ENCODE results near the gene HYAL1. TPM values are rescaled to one million over a fixed set of nuclear protein-coding genes. Genes with fewer than 3 reads are reported as not detected.
"Not testable (repeated sequence)": the region's sequence is repeated elsewhere in the genome, so short reads cannot be mapped to it uniquely, and the experiment has no call there.

HYAL1 gene
- total and polyA plus RNA-seq, 9 donors: 0.86 to 2.5 (median 1.7) TPM

GRCh38 chr3:50318615-50319014, 15.2 kb upstream of the HYAL1 start:
- H3K27me3 ChIP-seq (ENCODE audit: control insufficient read depth, insufficient read depth, low read length): no peaks in the 10 kb centered on the region
- peaks cover 55% of the 10 kb centered on the region for H3K4me1 ChIP-seq (ENCODE audit: control insufficient read depth, insufficient read depth, low read length)
- DNase-seq: no peak
- no peaks in the 10 kb centered on the region for H3K9me3 ChIP-seq (replicated peaks; ENCODE audit: control insufficient read depth, low read depth, low read length)
- no peak overlapping the region for H3K27ac ChIP-seq (ENCODE audit: low read length)
- no peak overlapping the region for H3K4me3 ChIP-seq (ENCODE audit: low read length)
- WGBS (ENCODE audit: insufficient coverage): 76% methylated on average over 10 of the region's 10 CpGs
- peaks cover 52% of the 10 kb centered on the region for H3K36me3 ChIP-seq (ENCODE audit: control insufficient read depth, insufficient read depth, low read length)

GRCh38 chr3:50318163-50318562, 14.8 kb upstream of the HYAL1 start:
- Histone ChIP-seq H3K27ac (ENCODE audit: low read length) (no peak overlapping the region), H3K4me1 (ENCODE audit: control insufficient read depth, insufficient read depth, low read length) (peaks cover 51% of the 10 kb centered on the region), H3K9me3 (replicated peaks; ENCODE audit: control insufficient read depth, low read depth, low read length) (no peaks in the 10 kb centered on the region), H3K36me3 (ENCODE audit: control insufficient read depth, insufficient read depth, low read length) (peaks cover 52% of the 10 kb centered on the region), H3K27me3 (ENCODE audit: control insufficient read depth, insufficient read depth, low read length) (no peaks in the 10 kb centered on the region), H3K4me3 (ENCODE audit: low read length) (no peak overlapping the region)
- 90% methylated on average over 9 of the region's 11 CpGs for WGBS (ENCODE audit: insufficient coverage)
- DNase-seq: no peak

DNA sequence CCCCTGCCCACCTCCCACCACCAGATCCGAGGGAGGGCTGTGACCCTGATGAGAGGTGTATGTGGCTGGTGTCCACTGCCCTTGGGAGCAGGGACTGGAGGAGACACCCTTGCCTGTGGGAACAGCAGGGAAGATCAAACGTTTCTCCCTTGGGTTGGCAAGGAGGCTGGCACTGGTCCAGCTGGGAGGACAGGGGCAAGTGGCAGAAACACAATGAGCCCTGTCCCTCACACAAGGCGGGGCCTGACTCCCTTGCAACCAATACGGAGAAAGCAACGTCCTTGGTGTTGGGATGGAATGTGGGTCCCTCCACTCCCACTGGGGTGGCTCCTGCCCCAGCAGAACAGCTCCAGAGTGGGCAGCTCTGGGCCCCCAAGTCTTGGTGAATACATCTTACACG, 13.9 kb upstream of the HYAL1 start:
- no peak for DNase-seq
- Histone ChIP-seq H3K27ac (ENCODE audit: low read length) (no peak overlapping the region), H3K9me3 (replicated peaks; ENCODE audit: control insufficient read depth, low read depth, low read length) (no peaks in the 10 kb centered on the region), H3K4me1 (ENCODE audit: control insufficient read depth, insufficient read depth, low read length) (peaks cover 43% of the 10 kb centered on the region), H3K36me3 (ENCODE audit: control insufficient read depth, insufficient read depth, low read length) (peaks cover 52% of the 10 kb centered on the region), H3K27me3 (ENCODE audit: control insufficient read depth, insufficient read depth, low read length) (no peaks in the 10 kb centered on the region), H3K4me3 (ENCODE audit: low read length) (no peak overlapping the region)
- WGBS (ENCODE audit: insufficient coverage): 53% methylated on average over 2 of the region's 6 CpGs

GRCh38 chr3:50316657-50317242, 13.4 kb upstream of the HYAL1 start:
- H3K4me3 ChIP-seq (ENCODE audit: low read length): no peak overlapping the region
- 63% methylated on average over 7 of the region's 9 CpGs for WGBS (ENCODE audit: insufficient coverage)
- H3K4me1 ChIP-seq (ENCODE audit: control insufficient read depth, insufficient read depth, low read length): peaks cover 37% of the 10 kb centered on the region
- no peaks in the 10 kb centered on the region for H3K27me3 ChIP-seq (ENCODE audit: control insufficient read depth, insufficient read depth, low read length)
- H3K9me3 ChIP-seq (replicated peaks; ENCODE audit: control insufficient read depth, low read depth, low read length): no peaks in the 10 kb centered on the region
- DNase-seq: no peak
- H3K27ac ChIP-seq (ENCODE audit: low read length): no peak overlapping the region
- peaks cover 52% of the 10 kb centered on the region for H3K36me3 ChIP-seq (ENCODE audit: control insufficient read depth, insufficient read depth, low read length)

DNA sequence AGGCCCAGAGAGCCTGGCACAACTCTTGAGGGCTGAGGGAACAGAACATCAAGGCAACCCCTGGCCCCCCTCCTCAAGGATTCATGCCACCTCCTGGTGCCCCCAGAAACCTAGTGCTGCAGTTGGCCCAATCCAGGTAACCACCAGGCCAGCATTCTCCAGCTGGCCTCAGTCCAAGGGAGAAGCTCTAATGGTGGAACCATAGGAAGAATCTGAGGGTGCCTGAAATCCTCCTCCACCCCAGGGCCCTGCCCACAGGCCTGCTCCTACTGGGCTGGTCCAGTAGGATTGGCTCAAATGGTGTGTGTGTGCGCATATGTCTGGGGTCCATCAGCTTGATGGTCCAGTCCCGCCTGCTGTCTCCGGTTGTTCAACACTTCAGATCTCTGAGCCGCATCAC, 11.4 kb upstream of the HYAL1 start:
- H3K27me3 ChIP-seq (ENCODE audit: control insufficient read depth, insufficient read depth, low read length): no peaks in the 10 kb centered on the region
- H3K4me1 ChIP-seq (ENCODE audit: control insufficient read depth, insufficient read depth, low read length): peaks cover 26% of the 10 kb centered on the region
- H3K36me3 ChIP-seq (ENCODE audit: control insufficient read depth, insufficient read depth, low read length): peaks cover 50% of the 10 kb centered on the region
- H3K4me3 ChIP-seq (ENCODE audit: low read length): no peak overlapping the region
- 100% methylated on average over 2 of the region's 4 CpGs for WGBS (ENCODE audit: insufficient coverage)
- no peaks in the 10 kb centered on the region for H3K9me3 ChIP-seq (replicated peaks; ENCODE audit: control insufficient read depth, low read depth, low read length)
- no peak overlapping the region for H3K27ac ChIP-seq (ENCODE audit: low read length)
- DNase-seq: no peak

DNA sequence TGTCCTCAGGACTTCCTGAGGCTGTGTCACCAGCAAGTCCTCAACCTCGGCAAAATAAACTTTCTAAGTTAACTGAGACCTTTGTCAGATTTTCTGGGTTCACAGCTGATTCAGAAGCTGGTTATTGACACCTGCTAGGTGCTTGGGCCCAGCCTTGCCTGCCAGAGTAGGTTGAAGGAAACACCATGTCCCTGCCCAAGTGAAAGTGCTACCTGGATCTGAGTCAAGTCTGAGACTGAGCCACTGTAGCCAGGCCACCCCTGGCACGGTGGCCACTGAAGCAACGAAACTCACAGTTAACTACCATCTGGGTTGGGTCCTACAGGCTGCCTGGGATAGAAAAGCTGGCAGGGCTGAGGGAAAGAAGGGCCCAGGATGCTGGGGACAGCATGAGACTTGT, 11.0 kb upstream of the HYAL1 start:
- H3K9me3 ChIP-seq (replicated peaks; ENCODE audit: control insufficient read depth, low read depth, low read length): no peaks in the 10 kb centered on the region

GRCh38 chr3:50312041-50312440, 8.7 kb upstream of the HYAL1 start:
- H3K4me3 ChIP-seq (ENCODE audit: low read length); H3K27ac ChIP-seq (ENCODE audit: low read length); DNase-seq: not testable (repeated sequence)

More for the DNA sequence above, 11.0 kb upstream of the HYAL1 start:
- H3K27ac ChIP-seq (ENCODE audit: low read length): no peak overlapping the region
- peaks cover 48% of the 10 kb centered on the region for H3K36me3 ChIP-seq (ENCODE audit: control insufficient read depth, insufficient read depth, low read length)
- WGBS (ENCODE audit: insufficient coverage): 83% methylated on average over 3 of the region's 3 CpGs
- no peak overlapping the region for H3K4me3 ChIP-seq (ENCODE audit: low read length)
- no peak for DNase-seq
- peaks cover 22% of the 10 kb centered on the region for H3K4me1 ChIP-seq (ENCODE audit: control insufficient read depth, insufficient read depth, low read length)
- no peaks in the 10 kb centered on the region for H3K27me3 ChIP-seq (ENCODE audit: control insufficient read depth, insufficient read depth, low read length)

GRCh38 chr3:50304601-50305000, 1.2 kb upstream of the HYAL1 start:
- H3K4me1 ChIP-seq (ENCODE audit: control insufficient read depth, insufficient read depth, low read length): peaks cover 33% of the 10 kb centered on the region
- peaks cover 3% of the 10 kb centered on the region for H3K36me3 ChIP-seq (ENCODE audit: control insufficient read depth, insufficient read depth, low read length)
- peaks cover 5% of the 10 kb centered on the region for H3K9me3 ChIP-seq (replicated peaks; ENCODE audit: control insufficient read depth, low read depth, low read length)
- no peaks in the 10 kb centered on the region for H3K27me3 ChIP-seq (ENCODE audit: control insufficient read depth, insufficient read depth, low read length)
- no peak overlapping the region for H3K27ac ChIP-seq (ENCODE audit: low read length)
- DNase-seq: peak; percentile 7
- H3K4me3 ChIP-seq (ENCODE audit: low read length): no peak overlapping the region

More at GRCh38 chr3:50312041-50312440, 8.7 kb upstream of the HYAL1 start:
- H3K9me3 ChIP-seq (replicated peaks; ENCODE audit: control insufficient read depth, low read depth, low read length); H3K4me1 ChIP-seq (ENCODE audit: control insufficient read depth, insufficient read depth, low read length); H3K27me3 ChIP-seq (ENCODE audit: control insufficient read depth, insufficient read depth, low read length): not testable (repeated sequence)
- no CpG with 5 or more reads among the region's 32 CpGs for WGBS (ENCODE audit: insufficient coverage)
- H3K36me3 ChIP-seq (ENCODE audit: control insufficient read depth, insufficient read depth, low read length): peaks cover 25% of the 10 kb centered on the region

DNA sequence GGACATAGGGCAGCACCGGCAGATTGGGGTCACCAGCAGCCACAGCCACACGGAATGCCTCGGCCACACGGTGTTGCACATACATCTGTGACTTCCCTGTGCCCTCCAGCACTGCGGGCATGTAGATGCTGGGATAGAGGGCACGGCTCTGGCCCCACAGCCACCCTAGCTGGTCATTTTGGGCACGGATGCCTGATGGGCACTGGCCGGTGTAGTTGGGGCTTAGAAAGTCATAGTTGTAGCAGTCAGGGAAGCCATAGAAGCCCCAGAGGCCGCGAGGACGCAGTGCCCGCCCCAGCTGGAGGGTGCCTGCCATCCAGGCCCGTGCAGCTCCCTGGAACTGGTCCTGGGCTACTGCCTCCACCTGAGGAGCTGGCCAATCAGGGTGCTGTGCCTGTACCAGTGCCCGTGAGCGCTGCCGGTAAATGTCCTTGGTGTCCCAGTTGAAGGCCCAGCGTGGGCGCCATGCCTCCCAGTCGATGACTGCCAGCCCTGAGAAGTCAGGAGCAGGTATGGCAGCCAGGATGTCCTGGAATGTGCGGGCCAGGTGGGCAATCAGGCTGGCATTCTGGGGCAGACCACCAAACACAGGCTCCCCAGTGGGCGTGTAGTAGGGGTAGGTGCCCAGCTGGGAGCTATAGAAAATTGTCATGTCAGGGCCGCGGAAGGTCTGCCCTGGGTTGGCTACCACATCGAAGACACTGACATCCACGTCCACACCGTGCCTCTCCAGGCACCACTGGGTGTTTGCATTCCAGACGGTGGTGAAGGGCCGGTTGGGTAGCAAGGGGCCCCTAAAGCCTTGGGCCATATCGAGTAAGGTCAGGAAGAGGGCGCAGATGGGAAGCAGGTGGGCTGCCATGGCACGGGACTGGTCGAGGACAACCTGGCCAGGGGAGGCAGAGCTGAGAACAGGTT, 1.0 kb downstream of the HYAL1 start:
- Histone ChIP-seq H3K27me3 (ENCODE audit: control insufficient read depth, insufficient read depth, low read length) (no peaks in the 10 kb centered on the region), H3K9me3 (replicated peaks; ENCODE audit: control insufficient read depth, low read depth, low read length) (no peaks in the 10 kb centered on the region), H3K27ac (ENCODE audit: low read length) (peak overlapping the region; percentile 65), H3K4me3 (ENCODE audit: low read length) (no peak overlapping the region), H3K36me3 (ENCODE audit: control insufficient read depth, insufficient read depth, low read length) (peaks cover 3% of the 10 kb centered on the region), H3K4me1 (ENCODE audit: control insufficient read depth, insufficient read depth, low read length) (peaks cover 43% of the 10 kb centered on the region)
- 83% methylated on average over 32 of the region's 32 CpGs for WGBS (ENCODE audit: insufficient coverage)
- DNase-seq: peak; percentile 22

GRCh38 chr3:50300681-50301254, 2.6 kb downstream of the HYAL1 start:
- H3K4me1 ChIP-seq (ENCODE audit: control insufficient read depth, insufficient read depth, low read length): peaks cover 43% of the 10 kb centered on the region
- H3K27me3 ChIP-seq (ENCODE audit: control insufficient read depth, insufficient read depth, low read length): no peaks in the 10 kb centered on the region
- peak; percentile 31 for DNase-seq
- no peak overlapping the region for H3K4me3 ChIP-seq (ENCODE audit: low read length)
- peak overlapping the region; percentile 86 for H3K27ac ChIP-seq (ENCODE audit: low read length)
- WGBS (ENCODE audit: insufficient coverage): 83% methylated on average over 5 of the region's 6 CpGs
- H3K9me3 ChIP-seq (replicated peaks; ENCODE audit: control insufficient read depth, low read depth, low read length): no peaks in the 10 kb centered on the region
- peaks cover 7% of the 10 kb centered on the region for H3K36me3 ChIP-seq (ENCODE audit: control insufficient read depth, insufficient read depth, low read length)
